ENCODE measurements around the gene SMARCA4.
"Not testable (repeated sequence)": the region's sequence is repeated elsewhere in the genome, so short reads cannot be mapped to it uniquely, and the experiment has no call there.

The SMARCA4 gene

DNA sequence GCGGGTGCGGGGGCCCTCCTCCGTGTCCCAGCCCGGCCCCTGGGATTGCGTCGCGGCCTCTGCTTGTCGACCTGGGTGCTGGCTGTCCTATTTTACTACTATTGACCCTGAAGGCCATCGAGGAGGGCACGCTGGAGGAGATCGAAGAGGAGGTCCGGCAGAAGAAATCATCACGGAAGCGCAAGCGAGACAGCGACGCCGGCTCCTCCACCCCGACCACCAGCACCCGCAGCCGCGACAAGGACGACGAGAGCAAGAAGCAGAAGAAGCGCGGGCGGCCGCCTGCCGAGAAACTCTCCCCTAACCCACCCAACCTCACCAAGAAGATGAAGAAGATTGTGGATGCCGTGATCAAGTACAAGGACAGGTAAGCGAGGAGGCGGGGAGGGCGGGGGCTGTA lies 80.4 kb downstream of the SMARCA4 start:
- no peak for DNase-seq

DNA sequence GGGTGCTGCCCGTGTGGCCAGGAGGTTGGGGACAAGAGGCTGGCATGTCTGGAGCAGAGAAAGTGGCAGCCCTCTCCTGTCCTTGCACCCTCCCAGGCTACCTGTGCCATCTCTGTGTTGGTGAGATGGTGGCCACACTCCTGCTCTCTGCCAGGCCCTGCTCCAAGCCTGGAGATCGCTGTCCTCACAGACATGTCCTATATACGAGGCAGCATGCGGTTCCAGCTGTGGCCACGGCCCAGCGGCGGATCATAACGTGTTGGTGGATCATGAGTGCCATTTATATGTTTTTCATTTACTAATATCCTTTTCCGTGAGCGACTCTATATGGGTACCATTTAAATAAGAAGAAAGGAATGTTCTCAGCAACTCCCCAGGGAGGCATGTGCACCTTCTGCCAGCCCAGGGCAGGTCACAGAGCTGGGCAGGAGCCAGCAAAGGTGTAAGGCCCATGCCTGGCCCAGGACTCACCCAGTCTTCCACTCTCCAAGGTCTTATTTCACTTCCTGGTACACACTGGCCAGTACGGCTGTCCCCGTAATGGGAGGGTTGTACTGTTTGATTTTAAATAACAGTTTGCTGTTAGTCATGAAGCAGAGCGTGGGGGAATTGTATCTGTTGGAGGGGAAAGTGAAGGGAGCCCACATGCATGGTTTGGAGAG lies 81.3 kb downstream of the SMARCA4 start:
- DNase-seq, result no peak

GRCh38 chr19:11044431-11044830 lies 83.6 kb downstream of the SMARCA4 start:
- DNase-seq, result no peak

GRCh38 chr19:11045536-11045935 lies 84.7 kb downstream of the SMARCA4 start:
- DNase-seq, result no peak

GRCh38 chr19:11046605-11047354 lies 86.0 kb downstream of the SMARCA4 start:
- DNase-seq, result no peak

GRCh38 chr19:11047866-11048265 lies 87.0 kb downstream of the SMARCA4 start:
- DNase-seq, result no peak

- DNase-seq, result no peak
Observed at GRCh38 chr19:11050323-11051114, 89.7 kb downstream of the SMARCA4 start.

DNA sequence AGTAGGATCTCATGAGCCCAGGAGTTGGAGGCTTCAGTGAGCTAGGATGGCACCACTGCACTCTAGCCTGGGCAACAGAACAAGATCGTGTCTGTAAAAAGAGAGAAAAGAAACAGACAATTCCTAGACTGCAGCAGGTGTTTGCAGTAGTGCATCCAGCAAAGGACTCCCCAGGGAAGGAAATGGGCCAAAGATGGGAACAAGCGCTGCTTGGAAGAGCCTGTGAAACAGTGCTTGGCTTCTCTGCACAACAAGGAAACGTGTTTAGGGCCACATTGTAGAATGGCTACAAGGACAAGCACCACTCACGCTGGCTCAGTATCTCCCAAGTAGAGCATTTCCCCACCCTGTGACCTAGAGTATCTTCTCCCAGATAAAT lies 93.0 kb downstream of the SMARCA4 start:
- DNase-seq, result no peak

DNA sequence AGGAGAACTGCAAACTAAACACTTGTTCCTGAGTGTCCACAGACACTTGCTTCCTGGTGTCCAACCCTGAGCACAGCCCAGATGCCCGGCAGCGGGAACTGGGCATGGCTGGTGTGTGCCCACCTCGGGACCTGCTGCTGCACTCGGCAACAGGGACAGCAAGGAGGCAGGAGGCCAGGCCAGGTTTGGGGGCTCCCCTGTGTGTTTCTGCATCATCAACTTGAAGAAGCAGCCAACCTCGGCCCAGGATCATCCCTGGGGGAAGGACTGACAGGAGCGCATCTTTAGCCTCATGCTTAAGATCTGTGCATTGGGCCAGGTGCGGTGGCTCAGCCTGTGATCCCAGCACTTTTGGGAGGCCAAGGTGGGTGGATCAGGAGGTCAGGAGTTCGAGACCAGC lies 93.4 kb downstream of the SMARCA4 start:
- no peak for DNase-seq

- DNase-seq, result no peak
Observed at GRCh38 chr19:11054628-11055027, 93.8 kb downstream of the SMARCA4 start.

DNA sequence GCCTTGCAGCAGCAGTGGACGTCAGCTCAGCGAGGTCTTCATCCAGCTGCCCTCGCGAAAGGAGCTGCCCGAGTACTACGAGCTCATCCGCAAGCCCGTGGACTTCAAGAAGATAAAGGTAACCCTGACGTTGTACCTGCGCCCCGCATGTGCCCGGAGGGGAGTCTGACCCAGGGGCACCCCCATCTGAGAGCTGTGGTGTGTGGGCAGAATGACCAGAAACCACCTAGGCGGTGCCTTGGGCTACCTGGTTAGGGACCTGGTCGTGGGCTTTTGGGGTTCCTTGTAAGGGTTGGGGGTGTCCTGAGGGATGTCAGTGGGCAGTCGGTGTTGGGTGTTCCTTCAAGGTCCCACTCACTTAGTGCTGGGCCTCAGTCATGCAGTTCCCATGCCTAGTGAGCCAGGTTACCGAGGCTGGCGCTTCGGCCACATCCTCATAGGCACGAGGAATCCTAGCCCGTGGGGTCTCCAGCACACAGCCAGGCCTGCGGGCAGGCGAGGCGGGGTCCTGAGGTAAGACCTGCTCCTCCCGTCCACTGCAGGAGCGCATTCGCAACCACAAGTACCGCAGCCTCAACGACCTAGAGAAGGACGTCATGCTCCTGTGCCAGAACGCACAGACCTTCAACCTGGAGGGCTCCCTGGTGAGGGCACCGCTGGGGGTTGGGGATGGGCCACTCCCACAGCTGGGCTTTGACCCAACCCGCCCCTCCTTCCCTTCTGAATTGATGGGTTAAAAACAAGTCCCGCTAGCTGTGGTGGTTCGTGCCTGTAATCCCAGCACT lies 97.6 kb downstream of the SMARCA4 start:
- DNase-seq, result no peak

DNA sequence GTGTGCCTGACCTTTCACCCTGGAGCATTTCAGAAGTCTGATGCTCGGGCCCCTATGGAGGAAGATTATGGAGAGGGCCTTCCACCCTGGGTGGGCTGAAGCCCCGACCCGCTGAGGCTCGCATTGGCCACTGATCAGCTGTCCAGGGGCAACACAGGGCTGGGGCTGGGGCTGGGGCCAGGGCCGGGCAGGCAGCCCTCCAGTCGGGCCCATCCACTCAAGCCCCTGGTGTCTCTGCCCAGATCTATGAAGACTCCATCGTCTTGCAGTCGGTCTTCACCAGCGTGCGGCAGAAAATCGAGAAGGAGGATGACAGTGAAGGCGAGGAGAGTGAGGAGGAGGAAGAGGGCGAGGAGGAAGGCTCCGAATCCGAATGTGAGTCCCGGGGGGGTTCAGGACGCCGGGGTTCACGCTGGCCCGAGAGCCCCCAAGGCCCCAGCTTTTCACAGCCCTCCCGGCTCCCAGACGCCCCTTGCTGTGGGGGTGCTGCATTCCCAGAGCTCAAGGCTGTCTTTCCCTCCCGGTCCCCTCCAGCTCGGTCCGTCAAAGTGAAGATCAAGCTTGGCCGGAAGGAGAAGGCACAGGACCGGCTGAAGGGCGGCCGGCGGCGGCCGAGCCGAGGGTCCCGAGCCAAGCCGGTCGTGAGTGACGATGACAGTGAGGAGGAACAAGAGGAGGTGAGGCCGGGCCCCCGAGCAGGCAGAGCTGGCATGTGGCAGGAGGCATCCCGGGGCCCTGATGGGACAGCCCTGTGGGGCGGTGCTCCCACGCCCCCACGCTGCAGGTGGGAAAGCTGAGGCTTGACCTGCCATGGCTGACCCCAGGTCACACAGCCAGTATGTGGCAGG lies 98.9 kb downstream of the SMARCA4 start:
- no peak for DNase-seq

- no peak for DNase-seq
Observed at GRCh38 chr19:11061952-11062351, 101.1 kb downstream of the SMARCA4 start.

- DNase-seq, result no peak
Observed at GRCh38 chr19:11063434-11063833, 102.6 kb downstream of the SMARCA4 start.

- DNase-seq, result no peak
Observed at GRCh38 chr19:11064831-11065303, 104.0 kb downstream of the SMARCA4 start.

DNA sequence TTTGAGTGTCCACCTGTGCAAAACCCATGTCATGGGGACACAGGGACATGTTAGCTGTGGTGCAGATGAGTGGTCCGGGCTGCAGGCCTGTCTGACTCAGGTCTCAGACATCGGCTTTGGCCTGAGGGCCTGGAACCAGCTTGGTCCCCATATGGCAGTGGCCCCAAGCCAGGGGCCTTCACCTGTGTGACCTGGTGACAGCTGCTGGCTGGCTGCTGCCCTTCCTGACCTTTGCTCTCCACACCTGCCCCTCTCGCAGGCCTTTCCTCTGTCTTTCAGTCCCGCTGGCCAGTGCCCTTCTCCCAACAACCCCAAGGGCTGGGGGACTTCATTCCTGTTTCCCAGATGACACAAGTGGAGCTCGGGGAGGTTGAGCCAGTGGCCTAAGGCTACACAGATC lies 105.5 kb downstream of the SMARCA4 start:
- DNase-seq, result no peak

DNA sequence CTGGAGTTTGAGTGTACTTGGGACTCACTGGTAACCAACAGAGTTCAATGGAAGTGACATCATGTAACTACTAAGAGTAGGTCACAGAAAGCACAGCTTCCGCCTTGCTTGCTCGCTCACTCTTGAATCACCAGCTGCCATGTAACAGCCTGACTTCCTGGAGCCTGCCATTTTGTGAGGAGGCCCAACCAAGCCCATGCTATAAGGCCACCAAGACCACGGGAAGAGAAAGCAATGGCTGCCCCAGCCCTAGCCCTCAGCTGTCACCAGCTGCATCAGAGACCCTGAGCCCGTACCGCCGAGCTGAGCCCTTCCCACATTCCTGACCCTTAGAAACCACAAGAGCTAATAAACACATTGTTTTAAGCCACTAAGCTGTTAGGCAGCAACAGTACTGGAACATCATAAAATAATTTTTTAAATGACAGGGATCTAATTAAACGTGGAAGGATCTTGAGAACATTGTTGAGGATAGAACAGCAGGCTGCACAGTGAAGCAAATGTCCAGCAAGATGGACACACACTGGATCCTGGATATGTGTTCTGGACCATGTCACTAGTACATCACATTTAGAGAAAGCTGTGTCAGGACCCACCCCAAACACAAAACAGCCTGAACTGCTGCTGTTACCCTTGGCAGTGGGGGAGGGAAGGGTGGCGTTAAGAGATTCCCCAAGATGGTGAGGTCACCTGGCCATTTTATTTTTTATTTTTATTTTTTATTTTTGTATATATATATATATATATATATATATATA lies 106.7 kb downstream of the SMARCA4 start:
- DNase-seq, result no peak

- DNase-seq, result no peak
Observed at GRCh38 chr19:11069561-11069960, 108.7 kb downstream of the SMARCA4 start.

DNA sequence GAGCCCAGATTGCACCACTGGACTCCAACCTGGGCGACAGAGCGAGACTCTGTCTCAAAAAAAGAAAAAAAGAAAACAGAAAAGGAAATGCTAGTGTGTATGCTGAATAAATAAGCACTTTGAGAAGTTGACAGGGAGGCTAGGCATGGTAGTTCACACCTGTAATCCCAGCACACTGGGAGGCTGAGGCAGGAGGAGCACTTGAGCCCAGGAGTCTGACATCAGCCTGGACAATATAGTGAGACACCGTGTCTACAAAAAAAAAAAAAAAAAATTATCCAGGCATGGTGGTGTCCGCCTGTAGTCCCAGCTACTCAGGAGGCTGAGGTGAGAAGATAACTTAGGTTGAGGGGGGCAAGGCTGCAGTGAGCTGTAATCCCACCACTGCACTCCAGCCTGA lies 109.3 kb downstream of the SMARCA4 start:
- no peak for DNase-seq

- DNase-seq, result no peak
Observed at GRCh38 chr19:11073568-11073967, 112.7 kb downstream of the SMARCA4 start.

DNA sequence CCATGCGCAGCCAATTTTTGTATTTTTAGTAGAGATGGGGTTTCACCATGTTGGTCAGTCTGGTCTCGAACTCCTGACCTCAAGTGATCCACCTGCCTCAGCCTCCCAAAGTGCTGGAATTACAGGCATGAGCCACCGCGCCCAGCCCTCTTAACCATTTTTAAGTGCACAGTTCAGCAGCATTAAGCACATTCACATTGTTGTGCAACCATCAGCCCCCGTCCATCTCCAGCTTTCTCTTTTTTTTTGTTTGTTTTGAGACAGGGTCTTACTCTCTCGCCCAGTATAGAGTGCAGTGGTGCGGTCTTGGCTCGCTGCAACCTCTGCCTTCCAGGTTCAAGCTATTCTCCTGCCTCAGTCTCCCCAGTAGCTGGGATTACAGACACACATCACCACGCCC lies 116.0 kb downstream of the SMARCA4 start:
- not testable (repeated sequence) for DNase-seq

All from DMS153 (cell line).